Placental epithelial cell (primary cell): Measurements from ENCODE around the gene HNRNPF. TPM values are rescaled to one million over a fixed set of nuclear protein-coding genes. Genes with fewer than 3 reads are reported as not detected.

Source experiments
- small RNA-seq: library from RNA; depleted of rRNA; stranded (forward); fragments of <200 nt; gene quantifications from one replicate; pipeline ENCODE3, GENCODE V24; 2012
- total RNA-seq: library from RNA; depleted of rRNA; stranded (reverse); fragments of >200 nt; gene quantifications from 2 replicates; pipeline ENCODE4 v1.2.3, GENCODE V29; 2012

Gene HNRNPF, protein sequence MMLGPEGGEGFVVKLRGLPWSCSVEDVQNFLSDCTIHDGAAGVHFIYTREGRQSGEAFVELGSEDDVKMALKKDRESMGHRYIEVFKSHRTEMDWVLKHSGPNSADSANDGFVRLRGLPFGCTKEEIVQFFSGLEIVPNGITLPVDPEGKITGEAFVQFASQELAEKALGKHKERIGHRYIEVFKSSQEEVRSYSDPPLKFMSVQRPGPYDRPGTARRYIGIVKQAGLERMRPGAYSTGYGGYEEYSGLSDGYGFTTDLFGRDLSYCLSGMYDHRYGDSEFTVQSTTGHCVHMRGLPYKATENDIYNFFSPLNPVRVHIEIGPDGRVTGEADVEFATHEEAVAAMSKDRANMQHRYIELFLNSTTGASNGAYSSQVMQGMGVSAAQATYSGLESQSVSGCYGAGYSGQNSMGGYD
- 154 and 162 TPM in 2 replicates for total RNA-seq

DNA sequence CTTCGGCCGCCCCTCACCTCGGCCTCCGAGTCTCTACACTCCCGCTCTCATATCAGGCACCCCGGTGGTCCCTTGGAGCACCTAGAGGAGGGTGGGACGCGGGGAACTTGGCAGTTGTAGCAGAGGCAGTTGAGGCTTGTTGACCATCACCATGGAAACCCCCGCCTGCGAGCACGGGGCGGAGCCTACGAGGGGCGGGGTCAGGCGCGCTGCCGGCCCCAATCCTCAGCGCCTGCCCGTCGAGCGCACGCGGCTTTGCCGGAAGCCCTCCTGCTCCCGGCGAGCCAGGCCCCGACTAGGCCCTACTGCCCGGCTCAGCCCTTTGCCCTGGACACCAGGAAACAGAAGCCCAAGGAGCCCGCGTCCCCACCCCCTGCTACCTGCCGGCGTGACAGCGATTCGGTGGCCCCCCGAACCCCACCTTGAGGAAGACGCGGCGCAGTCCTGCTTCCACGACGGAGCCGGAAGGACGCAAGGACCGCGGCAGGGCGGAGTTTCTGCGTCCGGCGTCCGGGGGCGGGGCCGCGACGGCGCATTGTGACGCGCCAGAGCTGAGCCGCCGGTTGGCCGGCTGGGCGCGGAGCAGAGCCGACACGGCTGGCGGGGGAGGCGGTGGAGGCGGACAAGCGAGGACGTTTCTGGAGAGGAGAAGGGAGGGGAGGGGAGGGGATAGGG lies at the start of gene HNRNPF:
TSS of gene HNRNPF (minus strand) at position 477 of the 675 bp plus-strand sequence. CDS start 21,302 bp downstream, outside the sequence.

DNA sequence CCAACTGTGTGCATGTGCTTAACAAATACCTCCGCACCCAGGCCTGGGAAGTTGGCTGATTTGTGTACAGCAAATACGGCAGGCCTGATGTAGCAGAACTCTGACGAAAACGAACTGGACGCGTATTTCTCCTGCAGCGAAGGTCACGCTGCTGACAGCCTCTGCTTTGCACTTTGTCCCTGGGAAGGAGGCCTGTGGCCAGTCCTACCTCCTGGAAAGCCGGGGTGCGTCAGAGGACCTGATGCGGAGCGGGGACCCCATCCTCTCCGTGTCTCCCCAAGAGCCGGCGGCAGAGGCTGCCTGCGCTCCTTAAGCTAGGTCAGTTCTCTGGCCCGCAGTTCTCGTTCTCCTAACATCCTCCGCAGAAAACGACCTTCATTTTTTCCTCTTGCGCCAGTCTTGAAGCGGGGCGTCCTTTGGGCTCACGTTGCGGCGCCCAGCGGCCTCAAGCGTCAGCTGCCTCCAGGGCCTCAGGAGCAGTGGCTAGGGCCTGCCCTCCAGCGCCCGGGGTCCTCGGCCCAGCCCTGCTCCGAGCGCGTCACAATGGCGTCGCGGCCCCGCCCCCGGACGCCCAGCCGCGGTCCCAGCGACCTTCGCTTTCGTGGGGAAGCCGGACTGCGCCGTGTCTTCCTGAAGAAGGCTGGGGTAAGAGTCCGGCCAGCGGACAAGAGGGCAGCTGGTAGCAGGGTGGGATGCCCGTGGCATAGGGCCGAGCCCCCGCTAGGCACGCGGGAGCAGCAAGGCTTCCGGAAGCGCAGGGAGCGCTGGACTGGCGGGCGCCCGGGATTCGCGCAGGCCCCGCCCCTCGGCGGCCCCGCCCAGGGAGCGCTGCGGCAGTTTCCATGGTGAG lies 27.5 kb upstream of the HNRNPF start, which contains the start of gene ZNF487:
TSS of gene ZNF487 (plus strand) at position 821 of the 850 bp plus-strand sequence. CDS start 38,703 bp downstream, outside the sequence.

DNA sequence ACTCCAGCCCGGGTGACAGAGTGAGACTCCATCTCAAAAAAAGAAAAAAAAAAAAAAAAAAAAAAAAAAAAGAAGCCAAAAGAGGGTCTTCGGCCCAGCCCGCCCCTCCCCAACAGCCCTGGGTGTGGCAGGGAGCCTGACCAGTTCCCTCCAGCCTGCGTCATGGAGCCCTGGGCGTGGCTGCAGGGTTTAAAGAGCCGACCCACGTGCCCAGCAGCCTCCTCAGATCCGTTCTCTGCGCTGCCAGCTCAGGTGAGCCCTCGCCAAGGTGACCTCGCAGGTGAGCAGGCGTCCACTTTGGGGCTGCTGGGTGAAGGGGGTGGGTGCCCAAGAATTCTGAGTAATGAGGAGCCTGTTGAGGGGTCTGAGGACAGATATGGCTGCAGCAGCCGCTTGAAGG lies 37.6 kb downstream of the HNRNPF start, which contains the start of gene FXYD4:
TSS of gene FXYD4 (plus strand) at position 219 of the 400 bp plus-strand sequence. CDS start 2,111 bp downstream, outside the sequence.

Small RNA genes within 50 kb of the gene (small RNA-seq; reads per million reads assigned to genes)
- gene RNU6ATAC11P, result not detected
- 0.32 reads per million, percentile 8 among the genes with 10 or more reads in this experiment for gene RNU7-193P
- 0.37 reads per million, percentile 15 among the genes with 10 or more reads in this experiment for gene SNORD3J

Other genes starting within 250 kb of the HNRNPF start
- gene RASGEF1A, start 142.1 kb downstream of the HNRNPF start, total RNA-seq, result 1.2 and 11.2 TPM in 2 replicates
- gene FXYD4, start 37.5 kb downstream of the HNRNPF start, total RNA-seq, result not detected in 2 replicates
- gene ZNF487, start 27.9 kb upstream of the HNRNPF start, total RNA-seq, result 2.9 and 5.9 TPM in 2 replicates
- gene ZNF239, start 165.4 kb upstream of the HNRNPF start, total RNA-seq, result 3.5 and 4.4 TPM in 2 replicates
- 2.6 and 2.7 TPM in 2 replicates for gene ZNF485, start 197.3 kb upstream of the HNRNPF start, total RNA-seq
- gene ZNF32, start 239.7 kb upstream of the HNRNPF start, total RNA-seq, result 17.6 and 35.3 TPM in 2 replicates